CD8-positive, alpha-beta memory T cell (primary cell): ENCODE results near the gene GAREM1. TPM values are rescaled to one million over a fixed set of nuclear protein-coding genes. Genes with fewer than 3 reads are reported as not detected.
A peak's percentile ranks its signal among the peaks of the same experiment; 100 is the strongest.

Experiments used
- CTCF ChIA-PET: fragments of 350-600 bp; sonication (Branson Sonifier 250); formaldehyde crosslinking; loops from one replicate; lab custom pipeline; 2021; ENCODE audit warnings: antibody characterized with exemption; lab: Charles Lee
- POLR2A ChIA-PET: fragments of 350-600 bp; sonication (Branson Sonifier 250); formaldehyde crosslinking; loops from one replicate; lab custom pipeline; 2021; ENCODE audit warnings: antibody characterized with exemption; lab: Charles Lee
- DNase-seq, 5 donors: peaks; one replicate each; pipeline versions ENCODE4 v3.0.0 to v3.0.0-alpha.2; 2020 to 2022; ENCODE audit warnings: mixed read lengths in 1 of 5
- H3K27ac ChIP-seq: one replicate; pipeline ENCODE4 v1.7.0; 2013; ENCODE audit warnings: low read depth, mild to moderate bottlenecking, low read length, moderate library complexity
- H3K27me3 ChIP-seq: 2 replicates; pipeline ENCODE4 v1.7.0; 2013; ENCODE audit warnings: low read length, mild to moderate bottlenecking; ENCODE audit not compliant: insufficient read depth, poor library complexity, severe bottlenecking
- H3K36me3 ChIP-seq: 2 replicates; pipeline ENCODE4 v1.7.0; 2013; ENCODE audit warnings: mild to moderate bottlenecking, low read length, moderate library complexity; ENCODE audit not compliant: insufficient read depth
- H3K4me1 ChIP-seq: 2 replicates; pipeline ENCODE4 v1.7.0; 2013; ENCODE audit warnings: mild to moderate bottlenecking, low read length, moderate library complexity; ENCODE audit not compliant: insufficient read depth
- H3K4me3 ChIP-seq: 2 replicates; pipeline ENCODE4 v1.7.0; 2013; ENCODE audit warnings: mild to moderate bottlenecking, low read length
- H3K9me3 ChIP-seq: 2 replicates; pipeline ENCODE4 v1.7.0; 2013; ENCODE audit warnings: mild to moderate bottlenecking, low read length
- H3K27ac Mint-ChIP-seq, 8 donors: one replicate each; pipeline ENCODE4 v1.8.0; 2020 to 2021; ENCODE audit warnings: mixed read lengths in 8 of 8, mild to moderate bottlenecking in 6 of 8, inconsistent platforms in 3 of 8, moderate library complexity in 3 of 8
- H3K27me3 Mint-ChIP-seq, 2 donors: one replicate each; pipeline ENCODE4 v1.8.0; 2020 to 2021; ENCODE audit warnings: mixed read lengths in 2 of 2, mild to moderate bottlenecking in 1 of 2, moderate library complexity in 1 of 2
- H3K36me3 Mint-ChIP-seq, 3 donors: one replicate each; pipeline ENCODE4 v1.8.0; 2020 to 2021; ENCODE audit warnings: mixed read lengths in 3 of 3, inconsistent platforms in 1 of 3, mild to moderate bottlenecking in 1 of 3
- H3K4me1 Mint-ChIP-seq, 3 donors: one replicate each; pipeline ENCODE4 v1.8.0; 2020 to 2021; ENCODE audit warnings: mixed read lengths in 3 of 3, inconsistent platforms in 1 of 3, mild to moderate bottlenecking in 1 of 3
- H3K4me3 Mint-ChIP-seq, 7 donors: one replicate each; pipeline ENCODE4 v1.8.0; 2020 to 2021; ENCODE audit warnings: mixed read lengths in 7 of 7, mild to moderate bottlenecking in 6 of 7, moderate library complexity in 4 of 7, inconsistent platforms in 2 of 7
- H3K9me3 Mint-ChIP-seq, 5 donors: one replicate each; pipeline ENCODE4 v1.8.0; 2020 to 2022; ENCODE audit warnings: mixed read lengths in 5 of 5, mild to moderate bottlenecking in 3 of 5, moderate library complexity in 2 of 5, inconsistent platforms in 1 of 5
- polyA plus RNA-seq: library from polyadenylated mRNA; unstranded; fragments of 300-500 nt; fragmentation: Illumina TruSeq; gene quantifications from one replicate; pipeline ENCODE4 v1.2.3, GENCODE V29; 2021
- total RNA-seq, 2 experiments: library from RNA; stranded (reverse); gene quantifications; one replicate each; pipeline ENCODE4 v1.2.3, GENCODE V29; 2021

GAREM1 gene
- total and polyA plus RNA-seq, 3 experiments from 2014 or later: not detected

DNA sequence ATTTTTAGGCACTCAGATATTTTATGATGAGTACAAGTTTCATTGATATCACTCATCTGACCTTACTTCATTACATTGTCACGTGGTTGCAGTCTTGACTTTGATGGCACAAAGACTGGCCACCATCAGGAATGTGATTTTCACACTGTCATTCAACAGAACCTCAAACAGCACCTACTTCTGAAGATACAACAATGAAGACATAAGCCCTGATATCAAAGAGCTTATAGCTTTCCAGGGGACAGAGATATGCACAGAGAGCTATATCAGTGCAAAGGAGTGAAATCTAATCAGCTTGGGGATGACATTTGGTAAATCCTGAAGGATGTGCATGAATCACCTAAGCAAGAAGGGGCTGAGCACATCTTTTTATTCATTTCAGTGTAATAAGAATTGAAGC, 208.6 kb downstream of the GAREM1 start:
- no peaks in the 10 kb centered on the region for H3K4me1 ChIP-seq
- H3K27ac ChIP-seq: no peak overlapping the region
- Mint-ChIP-seq H3K27ac (no peak overlapping the region), H3K36me3 (no peaks in the 10 kb centered on the region), H3K27me3 (peaks cover 12 to 31% of the 10 kb centered on the region in 2 donors), H3K4me1 (no peaks in the 10 kb centered on the region), H3K4me3 (no peak overlapping the region), H3K9me3 (peaks cover 0 to 4% (median 0%) of the 10 kb centered on the region in 5 donors)
- ChIA-PET CTCF (no interaction called here), POLR2A (no interaction called here)
- H3K36me3 ChIP-seq: no peaks in the 10 kb centered on the region
- no peak for DNase-seq
- H3K27me3 ChIP-seq: no peaks in the 10 kb centered on the region
- H3K9me3 ChIP-seq: no peaks in the 10 kb centered on the region
- H3K4me3 ChIP-seq: no peak overlapping the region

DNA sequence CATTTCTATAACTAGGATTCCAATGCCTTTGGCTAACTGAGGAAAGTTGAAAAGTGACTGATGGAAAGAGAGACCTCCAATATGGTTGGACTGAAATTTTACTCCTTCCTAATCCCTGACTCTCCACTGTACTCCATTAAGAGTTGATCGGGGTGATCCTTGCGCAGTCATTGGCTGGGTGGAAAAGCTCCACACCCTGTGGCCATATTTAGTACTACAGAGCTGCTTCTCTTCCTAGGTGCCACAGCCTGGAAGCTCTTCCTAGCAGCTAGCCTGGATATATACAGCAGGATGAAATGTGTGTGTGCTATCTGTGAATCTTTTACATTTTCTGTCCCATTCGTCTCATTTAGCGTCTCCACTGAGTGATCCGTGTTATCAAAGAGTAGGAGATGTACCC, 209.7 kb downstream of the GAREM1 start:
- ChIA-PET CTCF (interaction anchor here (0.6 kb wide), 1 partner anchor 30 kb away, joined by 3 read pairs; no protein-coding TSS in a partner anchor), POLR2A (no interaction called here)
- DNase-seq: no peak
- Mint-ChIP-seq H3K4me1 (no peaks in the 10 kb centered on the region), H3K9me3 (peaks cover 0 to 4% (median 0%) of the 10 kb centered on the region in 5 donors), H3K36me3 (no peaks in the 10 kb centered on the region), H3K27ac (no peak overlapping the region), H3K4me3 (no peak overlapping the region), H3K27me3 (peaks cover 12 to 33% of the 10 kb centered on the region in 2 donors)
- no peaks in the 10 kb centered on the region for H3K27me3 ChIP-seq
- H3K4me3 ChIP-seq: no peak overlapping the region
- H3K4me1 ChIP-seq: no peaks in the 10 kb centered on the region
- H3K9me3 ChIP-seq: no peaks in the 10 kb centered on the region
- no peak overlapping the region for H3K27ac ChIP-seq
- no peaks in the 10 kb centered on the region for H3K36me3 ChIP-seq

DNA sequence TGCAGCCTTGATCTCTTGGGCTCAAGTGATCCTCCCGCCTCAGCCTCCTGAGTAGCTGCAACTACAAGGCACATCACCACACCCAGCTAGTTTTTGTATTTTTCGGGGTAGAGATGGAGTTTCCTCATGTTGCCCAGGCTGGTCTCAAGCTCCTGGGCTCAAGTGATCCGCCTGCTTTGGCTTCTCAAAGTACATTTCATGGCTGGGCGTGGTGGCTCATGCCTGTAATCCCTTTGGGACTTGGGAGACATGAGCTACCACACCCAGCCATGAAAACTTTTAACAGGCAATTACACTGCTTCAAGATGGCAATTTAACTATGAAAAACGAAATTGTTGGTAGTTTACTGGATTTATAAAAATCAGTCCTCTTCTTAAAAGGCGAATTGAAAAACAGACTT, 211.1 kb downstream of the GAREM1 start:
- H3K4me1 Mint-ChIP-seq: no peaks in the 10 kb centered on the region
- H3K9me3 Mint-ChIP-seq: peaks cover 0 to 4% (median 0%) of the 10 kb centered on the region in 5 donors
- H3K27me3 Mint-ChIP-seq: peaks cover 12 to 37% of the 10 kb centered on the region in 2 donors
- Histone ChIP-seq H3K27ac (no peak overlapping the region), H3K9me3 (no peaks in the 10 kb centered on the region), H3K4me1 (no peaks in the 10 kb centered on the region), H3K36me3 (no peaks in the 10 kb centered on the region), H3K27me3 (no peaks in the 10 kb centered on the region), H3K4me3 (no peak overlapping the region)
- H3K27ac Mint-ChIP-seq: no peak overlapping the region
- DNase-seq: no peak
- CTCF ChIA-PET: no interaction called here
- H3K4me3 Mint-ChIP-seq: no peak overlapping the region
- POLR2A ChIA-PET: no interaction called here
- no peaks in the 10 kb centered on the region for H3K36me3 Mint-ChIP-seq

DNA sequence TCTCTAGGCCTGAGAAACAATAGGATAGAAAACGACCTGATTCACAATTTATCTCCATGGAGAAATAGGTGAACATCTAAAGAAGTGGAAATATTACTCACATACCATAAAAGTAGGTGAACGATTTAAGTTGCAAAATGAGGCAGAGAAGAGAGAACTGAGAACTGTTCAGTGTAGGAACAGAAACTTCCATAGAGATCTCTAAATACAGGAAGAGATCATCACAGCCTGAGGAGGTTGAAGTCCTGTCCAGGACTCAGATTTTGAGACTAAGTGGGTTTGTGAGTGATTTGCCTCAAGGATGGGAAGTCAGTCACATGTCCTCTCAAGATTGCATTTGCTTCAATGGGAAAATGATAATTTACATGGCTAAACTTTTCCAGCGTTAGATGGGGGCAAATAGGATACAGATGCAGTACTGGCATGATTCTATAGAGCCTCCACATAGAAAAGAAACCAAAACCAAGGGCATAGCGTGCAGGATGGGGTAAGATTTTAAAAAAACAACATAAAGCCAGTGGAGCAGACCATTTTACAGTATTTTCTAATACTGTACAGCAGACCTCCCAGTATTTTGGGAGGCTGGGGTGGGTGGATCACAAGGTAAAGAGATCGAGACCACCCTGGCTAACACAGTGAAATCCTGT, 212.0 kb downstream of the GAREM1 start:
- Mint-ChIP-seq H3K27me3 (peaks cover 12 to 41% of the 10 kb centered on the region in 2 donors), H3K4me3 (no peak overlapping the region), H3K4me1 (no peaks in the 10 kb centered on the region), H3K36me3 (no peaks in the 10 kb centered on the region), H3K27ac (no peak overlapping the region), H3K9me3 (peaks cover 0 to 4% (median 0%) of the 10 kb centered on the region in 5 donors)
- Histone ChIP-seq H3K36me3 (no peaks in the 10 kb centered on the region), H3K4me1 (no peaks in the 10 kb centered on the region), H3K27me3 (no peaks in the 10 kb centered on the region), H3K4me3 (no peak overlapping the region), H3K27ac (no peak overlapping the region), H3K9me3 (no peaks in the 10 kb centered on the region)
- ChIA-PET CTCF (no interaction called here), POLR2A (no interaction called here)
- DNase-seq: no peak

DNA sequence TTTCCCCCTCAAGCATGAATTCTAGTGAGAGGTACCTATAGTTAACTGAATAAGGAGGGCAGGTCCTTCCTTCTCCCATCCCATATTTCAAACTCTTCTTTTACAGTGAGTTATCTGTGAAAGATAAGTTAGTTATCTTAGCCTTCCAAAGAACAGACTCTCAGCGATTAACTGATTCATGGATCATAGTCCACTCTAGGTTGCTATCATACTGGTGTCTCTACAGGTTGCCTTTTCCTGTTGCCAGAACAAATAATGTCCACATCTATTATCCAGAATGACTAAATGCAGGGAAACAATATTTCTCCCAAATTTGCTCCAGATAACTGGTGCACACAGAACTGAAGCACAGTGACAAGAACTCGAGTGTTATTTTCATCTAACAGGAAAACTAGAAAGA, 212.5 kb downstream of the GAREM1 start:
- no peaks in the 10 kb centered on the region for H3K4me1 Mint-ChIP-seq
- H3K9me3 Mint-ChIP-seq: peaks cover 0 to 4% (median 0%) of the 10 kb centered on the region in 5 donors
- Histone ChIP-seq H3K4me1 (no peaks in the 10 kb centered on the region), H3K27ac (no peak overlapping the region), H3K4me3 (no peak overlapping the region), H3K9me3 (no peaks in the 10 kb centered on the region), H3K27me3 (no peaks in the 10 kb centered on the region), H3K36me3 (no peaks in the 10 kb centered on the region)
- no peak overlapping the region for H3K4me3 Mint-ChIP-seq
- H3K27me3 Mint-ChIP-seq: peaks cover 12 to 43% of the 10 kb centered on the region in 2 donors
- ChIA-PET CTCF (no interaction called here), POLR2A (no interaction called here)
- no peaks in the 10 kb centered on the region for H3K36me3 Mint-ChIP-seq
- DNase-seq: no peak
- no peak overlapping the region for H3K27ac Mint-ChIP-seq

DNA sequence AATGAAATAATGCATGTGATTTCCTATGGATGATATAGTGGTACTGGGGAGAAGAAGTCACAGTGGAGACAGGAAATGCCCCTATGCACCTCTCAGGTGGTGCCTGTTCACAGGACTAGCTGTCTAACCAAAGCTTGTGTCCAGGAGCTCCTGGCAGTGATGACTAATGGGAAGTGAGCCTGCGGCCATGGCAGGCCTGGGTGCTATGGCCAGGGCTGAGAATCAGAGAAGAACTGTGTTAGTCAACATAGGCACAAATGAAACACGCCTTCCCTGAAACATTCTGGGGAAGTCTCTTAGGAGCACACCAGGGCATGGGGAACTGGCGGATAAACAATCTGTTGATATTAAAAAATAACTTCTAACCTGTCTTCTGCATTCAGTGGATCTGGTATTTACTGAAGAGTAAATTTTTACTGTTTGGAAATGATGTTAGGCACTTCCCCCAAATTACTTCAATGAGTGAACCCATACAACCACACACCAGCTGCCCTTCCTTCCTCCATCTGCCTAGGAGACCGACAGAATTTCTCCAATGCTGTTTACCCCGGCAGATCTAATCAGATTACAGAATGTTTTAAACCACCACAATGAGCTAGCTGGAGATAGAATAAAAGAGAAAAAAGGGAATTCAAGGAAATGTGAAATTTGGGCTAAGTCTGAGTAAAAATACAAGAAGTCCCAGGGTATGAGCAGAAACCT, 213.4 kb downstream of the GAREM1 start:
- Histone ChIP-seq H3K4me3 (no peak overlapping the region), H3K27ac (no peak overlapping the region), H3K36me3 (no peaks in the 10 kb centered on the region), H3K9me3 (no peaks in the 10 kb centered on the region), H3K4me1 (no peaks in the 10 kb centered on the region), H3K27me3 (no peaks in the 10 kb centered on the region)
- DNase-seq: no peak
- Mint-ChIP-seq H3K4me3 (no peak overlapping the region), H3K27me3 (peaks cover 14 to 45% of the 10 kb centered on the region in 2 donors), H3K4me1 (no peaks in the 10 kb centered on the region), H3K36me3 (no peaks in the 10 kb centered on the region), H3K9me3 (peaks cover 0 to 4% (median 0%) of the 10 kb centered on the region in 5 donors), H3K27ac (no peak overlapping the region)
- CTCF ChIA-PET: no interaction called here
- POLR2A ChIA-PET: no interaction called here

DNA sequence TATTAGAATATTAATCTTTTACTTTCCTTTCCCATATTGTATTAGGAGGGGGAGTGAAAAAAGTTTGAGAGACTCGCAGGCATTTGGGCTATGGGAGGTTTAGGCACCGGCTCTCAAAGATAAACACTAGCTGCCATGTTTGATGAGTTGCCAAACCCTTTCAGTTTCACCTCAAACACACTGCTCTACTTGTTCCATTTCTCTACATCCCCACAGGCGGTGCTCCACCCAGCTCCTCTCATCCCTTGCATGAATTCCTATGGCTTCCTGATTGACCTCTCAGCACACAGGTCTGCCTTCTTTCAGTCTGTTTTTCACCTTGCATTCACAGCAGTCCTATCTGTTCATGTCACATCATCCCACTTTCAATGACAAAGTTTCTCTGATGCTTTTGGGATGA, 215.1 kb downstream of the GAREM1 start:
- H3K9me3 Mint-ChIP-seq: peaks cover 0 to 4% (median 0%) of the 10 kb centered on the region in 5 donors
- peaks cover 7 to 35% of the 10 kb centered on the region in 2 donors for H3K27me3 Mint-ChIP-seq
- no peaks in the 10 kb centered on the region for H3K36me3 ChIP-seq
- ChIA-PET POLR2A (no interaction called here), CTCF (no interaction called here)
- H3K27me3 ChIP-seq: no peaks in the 10 kb centered on the region
- H3K4me3 ChIP-seq: no peak overlapping the region
- no peak overlapping the region for H3K27ac ChIP-seq
- no peak overlapping the region for H3K27ac Mint-ChIP-seq
- no peak overlapping the region for H3K4me3 Mint-ChIP-seq
- no peaks in the 10 kb centered on the region for H3K4me1 Mint-ChIP-seq
- no peak for DNase-seq
- no peaks in the 10 kb centered on the region for H3K9me3 ChIP-seq
- H3K4me1 ChIP-seq: no peaks in the 10 kb centered on the region
- no peaks in the 10 kb centered on the region for H3K36me3 Mint-ChIP-seq

DNA sequence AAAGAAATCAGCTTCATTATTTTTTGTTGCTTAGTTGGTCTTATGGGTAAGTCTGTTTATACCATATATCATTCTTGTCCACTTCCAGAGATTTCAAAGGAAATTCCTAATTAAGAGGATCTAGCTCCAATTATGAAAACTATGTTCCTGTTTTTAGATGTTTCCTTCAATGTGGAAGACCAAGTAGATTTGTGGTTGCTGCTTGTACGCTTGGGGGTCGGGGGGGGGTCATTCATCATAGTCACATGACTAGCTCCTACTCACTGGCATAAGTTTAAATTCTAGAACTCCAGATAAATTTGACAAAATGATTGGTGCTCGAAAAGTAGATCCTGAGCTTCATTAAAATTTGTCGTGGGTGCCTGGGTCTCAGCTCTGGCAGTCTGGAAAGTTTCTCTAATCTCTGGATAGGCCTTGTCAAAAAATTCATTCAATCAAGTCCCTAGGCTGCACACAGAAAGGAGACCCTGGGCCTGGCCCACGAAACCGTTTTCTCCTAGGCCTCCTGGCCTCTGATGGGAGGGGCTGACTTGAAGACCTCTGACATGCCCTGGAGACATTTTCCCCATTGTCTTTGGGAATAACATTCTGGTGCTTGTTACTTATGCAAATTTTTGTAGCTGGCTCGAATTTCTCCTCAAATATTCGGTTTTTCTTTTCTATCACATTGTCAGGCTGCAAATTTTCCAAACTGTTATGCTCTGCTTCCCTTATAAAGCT, 218.4 kb downstream of the GAREM1 start:
- H3K36me3 Mint-ChIP-seq: no peaks in the 10 kb centered on the region
- peak overlapping the region in 1 of 7 donors; percentile 15 for H3K4me3 Mint-ChIP-seq
- no peak overlapping the region for H3K27ac ChIP-seq
- ChIA-PET POLR2A (no interaction called here), CTCF (no interaction called here)
- H3K4me3 ChIP-seq: no peak overlapping the region
- H3K9me3 Mint-ChIP-seq: peaks cover 0 to 4% (median 0%) of the 10 kb centered on the region in 5 donors
- DNase-seq: no peak
- H3K9me3 ChIP-seq: no peaks in the 10 kb centered on the region
- no peaks in the 10 kb centered on the region for H3K4me1 ChIP-seq
- no peaks in the 10 kb centered on the region for H3K4me1 Mint-ChIP-seq
- peaks cover 11 to 46% of the 10 kb centered on the region in 2 donors for H3K27me3 Mint-ChIP-seq
- H3K27ac Mint-ChIP-seq: no peak overlapping the region
- H3K27me3 ChIP-seq: no peaks in the 10 kb centered on the region
- H3K36me3 ChIP-seq: no peaks in the 10 kb centered on the region
